NCI-H146 (cell line): ENCODE measurements around the gene KRTAP10-3.
"Not testable (repeated sequence)": the region's sequence is repeated elsewhere in the genome, so short reads cannot be mapped to it uniquely, and the experiment has no call there.

ENCODE experiments used
- DNase-seq: peaks from one replicate; lab custom pipeline; 2025; lab: John Stamatoyannopoulos, UW

The KRTAP10-3 gene

GRCh38 chr21:44571844-44572782, 13.5 kb upstream of the KRTAP10-3 start:
- no peak for DNase-seq

- no peak for DNase-seq
These were observed 12.7 kb upstream of the KRTAP10-3 start for GRCh38 chr21:44571296-44571695.

- no peak for DNase-seq
These were observed 11.4 kb upstream of the KRTAP10-3 start for GRCh38 chr21:44569861-44570517.

GRCh38 chr21:44568667-44569556, 10.3 kb upstream of the KRTAP10-3 start:
- DNase-seq: no peak

GRCh38 chr21:44568261-44568660, 9.7 kb upstream of the KRTAP10-3 start:
- no peak for DNase-seq

- DNase-seq: no peak
These were observed 9.0 kb upstream of the KRTAP10-3 start for GRCh38 chr21:44567481-44568171.

GRCh38 chr21:44566403-44566802, 7.8 kb upstream of the KRTAP10-3 start:
- no peak for DNase-seq

GRCh38 chr21:44564886-44565598, 6.4 kb upstream of the KRTAP10-3 start:
- no peak for DNase-seq

GRCh38 chr21:44564099-44564498, 5.5 kb upstream of the KRTAP10-3 start:
- no peak for DNase-seq

- peak; percentile 37 for DNase-seq
These were observed 293 bp downstream of the KRTAP10-3 start for GRCh38 chr21:44558329-44558675.

GRCh38 chr21:44557491-44558328, 885 bp downstream of the KRTAP10-3 start:
- DNase-seq: no peak

GRCh38 chr21:44556879-44557278, 1.7 kb downstream of the KRTAP10-3 start:
- peak; percentile 81 for DNase-seq

- DNase-seq: no peak
These were observed 3.3 kb downstream of the KRTAP10-3 start for GRCh38 chr21:44555200-44555875.

- peak; percentile 54 for DNase-seq
These were observed 5.9 kb downstream of the KRTAP10-3 start for GRCh38 chr21:44552681-44553080.

- no peak for DNase-seq
These were observed 6.5 kb downstream of the KRTAP10-3 start for GRCh38 chr21:44552136-44552535.

GRCh38 chr21:44551340-44551961, 7.1 kb downstream of the KRTAP10-3 start, which contains the start of gene KRTAP10-2:
TSS of gene KRTAP10-2 (minus strand) at chr21:44551505. CDS start at chr21:44551458, 47 bp downstream.
- peak; percentile 86 for DNase-seq

GRCh38 chr21:44550807-44551206, 7.8 kb downstream of the KRTAP10-3 start:
- peak; percentile 23 for DNase-seq

GRCh38 chr21:44550285-44550684, 8.3 kb downstream of the KRTAP10-3 start:
- not testable (repeated sequence) for DNase-seq
